GM03348 (cell line): Measurements from ENCODE around the gene SAP25.
"Not testable (repeated sequence)": the region's sequence is repeated elsewhere in the genome, so short reads cannot be mapped to it uniquely, and the experiment has no call there.

Experiments used
- DNase-seq: peaks from one replicate; pipeline ENCODE4 v3.0.0; 2012; ENCODE audit warnings: low spot score

Gene SAP25

DNA sequence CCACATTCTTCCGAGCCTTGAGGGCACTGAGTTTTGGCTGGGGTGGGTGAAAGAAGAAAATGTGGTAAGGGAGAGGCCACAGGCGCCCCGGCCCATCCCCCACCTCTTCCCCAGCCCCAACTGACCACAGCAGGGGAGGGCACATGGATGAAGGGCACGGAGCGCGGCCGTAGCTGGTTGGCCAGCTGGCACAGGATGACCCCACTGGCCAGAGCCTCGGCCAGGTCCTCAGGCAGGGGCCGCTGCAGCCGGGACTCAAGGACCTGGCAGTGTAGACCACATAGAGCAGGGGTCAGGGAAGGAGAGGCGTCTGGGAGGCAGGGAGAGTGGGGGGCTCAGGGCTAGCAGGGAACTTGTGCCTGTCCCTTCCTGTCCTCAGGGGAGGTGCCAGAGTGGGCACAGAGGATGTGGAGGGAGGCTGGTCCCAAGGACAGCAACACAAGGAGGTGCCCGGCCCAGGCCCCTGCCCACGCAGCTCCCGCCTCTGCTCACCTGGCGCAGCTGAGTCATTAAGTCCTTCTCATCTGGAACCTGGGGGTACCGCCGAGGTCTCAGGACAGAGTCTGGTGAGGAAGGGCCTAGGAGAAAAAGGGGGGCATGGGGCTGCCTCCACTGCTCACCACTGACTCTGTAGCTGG lies 2.2 kb upstream of the SAP25 start:
- no peak for DNase-seq

GRCh38 chr7:100575206-100575631 lies 1.5 kb upstream of the SAP25 start:
- DNase-seq = no peak

- DNase-seq = no peak
These were observed 884 bp upstream of the SAP25 start for GRCh38 chr7:100574362-100575205.

- no peak for DNase-seq
These were observed 588 bp downstream of the SAP25 start for GRCh38 chr7:100572949-100573675.

GRCh38 chr7:100572281-100572948 lies 1.3 kb downstream of the SAP25 start:
- DNase-seq = no peak

DNA sequence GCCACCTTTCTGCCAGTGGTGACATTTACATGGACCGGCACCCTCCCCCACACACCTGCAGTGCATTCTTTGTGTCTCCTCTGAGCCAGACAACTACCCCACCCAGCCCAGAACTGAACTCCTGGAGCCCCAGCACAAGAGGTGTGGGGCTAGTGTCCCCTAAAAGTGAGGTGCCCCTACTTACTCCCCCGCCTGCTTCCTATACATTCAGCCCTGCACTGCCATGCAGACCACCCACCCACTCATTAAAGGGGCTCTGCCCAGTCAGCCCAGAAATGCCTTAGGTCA lies 1.9 kb downstream of the SAP25 start:
- no peak for DNase-seq

DNA sequence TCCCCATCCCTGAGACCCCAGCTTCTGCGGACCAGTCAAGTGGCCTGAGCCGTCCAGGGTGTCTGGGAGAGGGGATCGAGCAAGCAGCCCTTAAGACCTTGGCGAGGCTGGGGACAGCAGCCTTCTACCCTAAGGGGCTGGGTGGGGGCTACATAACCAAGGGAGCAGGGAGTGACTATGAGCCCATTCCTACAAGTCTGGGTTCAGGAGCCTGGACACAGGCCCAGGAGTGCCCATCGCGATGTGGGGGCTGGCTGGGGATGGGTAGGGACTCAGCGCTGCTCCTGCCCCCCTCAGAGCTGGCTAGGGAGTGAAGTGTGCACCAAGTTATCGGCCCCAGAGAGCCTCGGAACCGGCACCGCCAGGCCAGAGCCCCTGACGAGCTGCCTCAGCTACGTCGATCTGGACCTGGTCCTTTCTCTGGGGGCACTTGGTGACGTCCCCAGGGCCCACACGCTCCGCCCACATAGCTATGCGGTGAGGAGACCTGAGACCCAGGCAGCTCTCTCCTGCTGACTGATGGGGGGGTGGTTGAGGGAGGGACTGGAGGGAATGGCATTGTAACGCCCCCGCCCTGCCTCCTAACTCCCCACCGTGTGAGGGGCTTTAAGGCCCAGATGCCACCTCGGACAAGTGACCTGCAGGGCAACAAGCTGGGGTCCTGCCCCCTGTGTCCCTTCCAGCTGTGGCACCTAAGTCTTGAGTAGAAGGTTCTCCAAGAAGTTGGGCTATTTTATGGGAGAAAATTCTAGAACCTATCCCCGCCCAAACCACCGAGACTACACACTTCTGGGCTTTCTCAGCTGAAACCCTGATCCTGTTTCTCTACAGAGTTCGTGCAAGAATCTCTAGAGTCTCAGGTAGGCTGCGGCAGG lies 2.5 kb downstream of the SAP25 start:
- DNase-seq = no peak

GRCh38 chr7:100568896-100569844 lies 4.5 kb downstream of the SAP25 start:
- DNase-seq = peak; percentile 30

DNA sequence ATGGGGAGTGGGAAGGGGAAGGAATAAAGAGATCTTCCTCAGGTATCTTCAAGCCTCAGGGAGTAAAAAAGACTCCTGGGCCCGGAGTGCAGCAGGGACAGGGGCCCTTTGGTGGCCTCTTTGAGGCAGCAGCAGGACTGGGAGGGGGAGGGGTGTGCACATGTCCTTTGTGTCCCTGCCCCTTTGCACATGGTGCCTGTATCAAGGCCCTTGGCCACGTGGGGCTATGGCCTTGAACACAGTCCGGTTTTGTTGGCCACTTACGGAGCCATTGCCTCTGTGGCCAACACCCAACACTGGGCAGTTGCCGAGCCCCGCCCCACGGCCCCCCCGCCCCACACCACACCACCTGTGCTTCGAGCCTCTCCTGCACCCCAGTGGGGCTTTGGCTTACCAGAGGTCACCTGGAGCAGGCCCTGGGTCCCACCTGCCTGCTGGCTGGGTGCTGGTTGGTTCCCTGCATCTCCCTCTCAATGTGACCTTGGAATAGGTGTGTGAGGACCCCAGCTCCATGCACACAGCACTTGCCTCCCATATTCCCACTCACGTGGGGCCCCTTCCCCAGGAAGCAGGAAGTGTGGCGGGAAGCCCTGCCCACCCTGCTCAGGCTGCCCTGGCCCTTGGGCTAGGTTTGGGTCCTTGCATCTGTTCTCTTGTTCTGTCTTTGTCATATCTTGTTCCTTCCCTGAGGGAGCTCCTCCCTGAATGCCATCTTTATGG lies 5.4 kb downstream of the SAP25 start:
- no peak for DNase-seq

GRCh38 chr7:100567751-100568175 lies 5.9 kb downstream of the SAP25 start:
- DNase-seq = no peak

DNA sequence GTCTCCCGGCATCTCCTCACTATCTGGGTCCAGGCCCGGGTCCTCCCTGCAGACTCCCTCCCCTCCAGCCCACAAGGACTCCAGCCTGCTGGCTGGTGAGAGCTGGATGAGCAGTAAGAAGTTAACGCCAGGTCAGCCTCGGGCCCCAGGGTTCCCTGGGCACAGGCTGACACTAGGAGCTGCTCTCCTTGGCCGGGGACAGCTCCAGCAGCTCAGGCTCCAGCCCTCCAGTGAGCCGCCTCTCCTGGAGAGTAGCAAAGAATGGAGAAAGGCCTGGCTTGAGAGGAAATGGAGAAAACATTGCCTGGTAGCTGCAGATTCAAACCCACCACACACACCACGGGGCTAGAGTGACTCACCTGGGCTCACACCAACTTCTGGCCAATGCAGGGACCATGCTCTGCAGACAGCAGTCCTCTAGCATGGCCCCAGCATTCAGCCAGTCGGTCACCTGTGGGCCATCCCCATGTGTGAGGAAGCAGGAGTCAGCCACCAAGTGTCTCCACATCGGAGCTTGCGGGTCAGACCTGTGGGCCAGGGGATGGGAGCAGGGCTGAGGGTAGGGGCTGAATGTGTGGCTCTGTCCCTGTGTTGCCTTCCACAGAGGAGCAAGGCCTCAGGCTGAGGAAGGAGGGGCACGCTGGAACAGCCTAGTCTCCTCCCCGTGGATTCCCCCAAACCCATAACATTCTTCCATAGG lies 6.5 kb downstream of the SAP25 start:
- DNase-seq = no peak

DNA sequence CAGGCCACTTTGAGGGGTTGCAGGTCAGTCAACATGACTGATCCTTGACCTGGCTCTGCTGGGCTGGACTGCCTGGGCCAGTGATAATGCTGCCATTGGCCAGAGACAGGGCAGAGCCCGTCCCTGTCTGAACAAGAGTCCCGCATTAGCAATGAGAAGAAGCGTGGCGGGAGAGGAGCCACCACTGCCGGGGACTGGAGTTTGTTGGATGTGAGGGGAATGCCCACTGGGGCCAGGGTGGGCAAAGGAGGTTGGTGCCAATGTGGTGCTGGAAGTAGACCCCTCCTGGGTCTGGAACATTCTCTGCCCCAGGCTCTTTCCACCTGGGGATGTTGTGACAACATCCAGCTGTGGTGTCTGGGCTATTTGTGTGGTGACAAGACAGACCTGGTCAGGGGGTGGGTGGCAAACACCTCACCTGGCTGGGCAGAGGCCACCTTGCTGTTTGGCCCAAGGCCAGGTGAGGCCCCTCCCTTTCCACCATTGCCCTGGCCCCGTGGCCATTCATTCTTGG lies 7.6 kb downstream of the SAP25 start:
- no peak for DNase-seq

DNA sequence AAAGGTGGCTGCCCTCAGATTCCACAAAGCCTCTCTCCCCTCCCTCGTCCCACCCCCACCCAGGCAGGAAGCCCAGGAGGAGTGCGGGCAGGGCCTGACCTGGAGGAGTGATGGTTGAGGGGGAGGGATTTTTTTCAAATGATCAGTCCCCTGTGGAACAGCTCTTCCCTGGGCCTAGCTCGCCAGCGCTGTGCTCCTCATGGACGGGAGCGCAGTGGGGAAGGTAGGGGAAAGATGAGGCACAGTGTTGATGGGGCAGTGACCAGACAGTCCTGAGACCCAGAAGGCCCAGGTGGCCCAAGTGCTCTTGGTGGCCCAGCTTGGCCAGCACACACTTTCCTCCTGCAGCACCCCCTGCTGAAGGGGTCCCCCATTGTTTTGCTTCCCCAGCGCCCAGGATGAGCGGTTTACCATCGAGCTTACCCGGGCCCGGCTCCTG lies 8.5 kb downstream of the SAP25 start:
- DNase-seq = no peak

GRCh38 chr7:100564405-100564804 lies 9.3 kb downstream of the SAP25 start:
- not testable (repeated sequence) for DNase-seq

DNA sequence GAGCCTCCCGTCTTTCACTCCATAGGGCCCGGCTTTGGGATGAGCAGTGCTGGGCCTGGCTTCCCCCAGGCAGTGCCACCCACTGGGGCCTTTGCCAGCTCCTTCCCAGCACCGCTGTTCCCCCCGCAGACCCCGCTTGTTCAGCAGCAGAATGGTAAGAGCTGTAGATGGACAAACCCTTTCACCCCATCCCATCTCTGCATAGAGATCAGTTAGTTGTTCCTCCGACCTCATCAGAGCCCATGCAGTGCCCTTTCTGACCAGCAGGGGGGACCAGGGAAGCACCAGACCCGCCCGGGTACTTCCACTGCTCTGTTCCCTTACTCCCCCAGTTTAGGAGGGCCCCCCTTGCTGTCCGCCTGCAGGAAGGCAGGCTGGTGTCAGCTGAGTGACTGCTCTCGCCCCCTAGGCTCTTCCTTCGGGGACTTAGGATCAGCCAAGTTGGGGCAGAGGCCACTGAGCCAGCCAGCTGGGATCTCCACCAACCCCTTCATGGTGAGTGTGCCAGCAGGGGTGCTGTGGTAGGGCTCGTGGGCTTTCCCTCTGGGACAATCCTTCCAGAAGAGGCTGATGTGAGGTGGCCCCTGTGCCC lies 9.8 kb downstream of the SAP25 start:
- peak; percentile 91 for DNase-seq

- no peak for DNase-seq
These were observed 10.6 kb downstream of the SAP25 start for GRCh38 chr7:100563100-100563564.

DNA sequence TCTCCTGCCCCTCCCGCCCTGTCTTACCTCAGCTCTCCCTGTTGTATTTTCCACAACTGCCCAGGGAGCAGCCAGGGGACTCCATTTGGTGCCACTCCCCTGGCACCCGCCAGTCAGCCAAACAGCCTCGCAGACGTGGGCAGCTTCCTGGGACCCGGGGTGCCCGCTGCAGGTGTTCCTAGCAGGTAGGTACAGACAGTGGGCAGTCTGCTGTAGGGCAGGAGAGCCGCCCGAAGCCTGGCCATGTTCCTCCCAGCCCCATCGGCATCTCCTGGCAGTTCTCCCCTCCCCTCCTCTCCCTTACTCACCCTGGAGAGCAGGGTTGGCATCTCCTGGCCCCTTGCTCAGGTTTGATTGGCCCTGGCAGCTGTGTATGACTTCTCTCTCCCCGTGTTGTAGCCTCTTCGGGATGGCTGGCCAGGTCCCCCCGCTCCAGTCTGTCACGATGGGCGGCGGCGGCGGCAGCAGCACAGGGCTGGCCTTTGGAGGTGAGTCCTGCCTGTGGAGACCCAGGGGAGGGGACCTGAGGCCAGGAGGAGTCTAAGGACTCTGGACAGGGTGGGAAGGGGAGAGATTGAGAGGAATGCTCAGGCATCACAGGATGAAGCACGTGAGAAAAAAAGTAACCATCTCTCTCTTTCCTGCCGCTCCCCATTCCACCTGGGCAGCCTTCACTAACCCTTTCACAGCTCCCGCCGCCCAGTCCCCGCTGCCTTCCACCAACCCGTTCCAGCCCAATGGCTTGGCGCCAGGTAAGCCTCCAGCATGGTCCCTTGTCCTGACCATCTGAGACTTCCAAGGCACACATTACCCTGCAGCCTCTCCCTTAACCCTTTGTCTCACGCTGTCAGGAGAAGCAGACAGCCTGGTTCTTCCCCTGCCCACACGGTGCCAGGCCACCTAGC lies 11.3 kb downstream of the SAP25 start:
- DNase-seq = no peak
